PC-3 (cell line): ENCODE data around the gene ANKRD11. TPM values are rescaled to one million over a fixed set of nuclear protein-coding genes. Genes with fewer than 3 reads are reported as not detected.
"Not testable (repeated sequence)": the region's sequence is repeated elsewhere in the genome, so short reads cannot be mapped to it uniquely, and the experiment has no call there.

ENCODE experiments used
- ATAC-seq: fragments of 200-7000 bp; cut with Tn5 transposase; 2 replicates; pipeline ENCODE4 v1.9.1; 2020; ENCODE audit warnings: mild to moderate bottlenecking, moderate library complexity
- BruUV-seq: library from RNA; stranded (reverse); fragments of 400-500 nt; replicated peaks from 2 replicates; lab custom pipeline; 2021; lab: Mats Ljungman, UMichigan
- CTCF ChIA-PET: fragments of 300-600 bp; sonication (Branson Sonifier 250); formaldehyde crosslinking; loops from one replicate; lab custom pipeline; 2022; ENCODE audit warnings: antibody characterized with exemption; lab: Charles Lee
- POLR2A ChIA-PET: fragments of 300-600 bp; sonication (Branson Sonifier 250); formaldehyde crosslinking; loops from one replicate; lab custom pipeline; 2022; ENCODE audit warnings: antibody characterized with exemption; ENCODE audit not compliant: unreplicated experiment; lab: Charles Lee
- DNase-seq: peaks from one replicate; pipeline ENCODE4 v3.0.0-alpha.2; 2015
- H2AFZ ChIP-seq: fragments of 300-600 bp; sonication (generic); 2 replicates; pipeline ENCODE4 v1.6.0; 2016; ENCODE audit warnings: antibody characterized with exemption, low read length
- H3F3A ChIP-seq: fragments of 300-600 bp; sonication (generic); one replicate; pipeline ENCODE4 v1.6.0; 2017; ENCODE audit warnings: antibody characterized with exemption, low read length, control low read depth, mild to moderate bottlenecking; ENCODE audit not compliant: unreplicated experiment
- H3K27ac ChIP-seq: fragments of 300-600 bp; sonication (generic); 2 replicates; pipeline ENCODE4 v1.5.1; 2016; ENCODE audit warnings: mild to moderate bottlenecking, low read length
- H3K27me3 ChIP-seq: fragments of 300-600 bp; sonication (generic); 2 replicates; pipeline ENCODE4 v1.6.1; 2016; ENCODE audit warnings: low read length, mixed read lengths
- H3K36me3 ChIP-seq: fragments of 300-600 bp; sonication (generic); 2 replicates; pipeline ENCODE4 v1.6.1; 2016; ENCODE audit warnings: low read depth, mixed run types, low read length, mixed read lengths
- H3K4me1 ChIP-seq: fragments of 300-600 bp; sonication (generic); 2 replicates; pipeline ENCODE4 v1.5.1; 2016; ENCODE audit warnings: low read length; ENCODE audit not compliant: insufficient read depth
- H3K4me2 ChIP-seq: fragments of 300-600 bp; sonication (generic); 2 replicates; pipeline ENCODE4 v1.6.0; 2016; ENCODE audit warnings: low read length
- H3K4me3 ChIP-seq: fragments of 300-600 bp; sonication (generic); 2 replicates; pipeline ENCODE4 v1.5.1; 2016; ENCODE audit warnings: mild to moderate bottlenecking, low read length, mixed read lengths
- H3K79me2 ChIP-seq: fragments of 300-600 bp; sonication (generic); 2 replicates; pipeline ENCODE4 v1.6.1; 2017; ENCODE audit warnings: low read length, mixed read lengths
- H3K9ac ChIP-seq: fragments of 300-600 bp; sonication (generic); 2 replicates; pipeline ENCODE4 v1.6.0; 2016; ENCODE audit warnings: mild to moderate bottlenecking, low read length
- H3K9me2 ChIP-seq: fragments of 300-600 bp; sonication (generic); replicated peaks from 2 replicates; pipeline ENCODE4 v1.6.1; 2016; ENCODE audit warnings: mixed run types, low read length, mixed read lengths
- H3K9me3 ChIP-seq: fragments of 300-600 bp; sonication (generic); 2 replicates; pipeline ENCODE4 v1.6.1; 2016; ENCODE audit warnings: low read length, mixed read lengths
- H4K20me1 ChIP-seq: fragments of 300-600 bp; sonication (generic); 2 replicates; pipeline ENCODE4 v1.6.1; 2016; ENCODE audit warnings: low read length, mixed read lengths
- EZH2 ChIP-seq: fragments of 300-600 bp; sonication (generic); IDR thresholded peaks from one replicate; pipeline ENCODE4 v1.6.1; 2017; ENCODE audit warnings: antibody characterized with exemption, mild to moderate bottlenecking, low read length; ENCODE audit not compliant: unreplicated experiment
- EZH2phosphoT487 ChIP-seq: fragments of 300-600 bp; sonication (generic); IDR thresholded peaks from 2 replicates; pipeline ENCODE4 v1.6.1; 2018; ENCODE audit warnings: mild to moderate bottlenecking, antibody characterized with exemption, low read length, borderline replicate concordance
- intact Hi-C: fragments of 100-400 bp; cut with micrococcal nuclease; formaldehyde crosslinking; loops from 2 replicates; pipeline ENCODE4 v1.9.0; 2023
- total RNA-seq: library from RNA; depleted of rRNA; stranded (reverse); fragments of >200 nt; gene quantifications from 2 replicates; pipeline ENCODE4 v1.2.3, GENCODE V29; 2014
- TF ChIP-seq, protein P1 (sequence below): fragments of 300-600 bp; sonication (generic); conservative IDR thresholded peaks from 2 replicates; pipeline ENCODE4 v1.5.1; 2017; ENCODE audit warnings: antibody characterized with exemption, low read depth, mild to moderate bottlenecking, low read length

ANKRD11 gene
- total RNA-seq, 1 experiment from 2014 or later, result 65.0 TPM

DNA sequence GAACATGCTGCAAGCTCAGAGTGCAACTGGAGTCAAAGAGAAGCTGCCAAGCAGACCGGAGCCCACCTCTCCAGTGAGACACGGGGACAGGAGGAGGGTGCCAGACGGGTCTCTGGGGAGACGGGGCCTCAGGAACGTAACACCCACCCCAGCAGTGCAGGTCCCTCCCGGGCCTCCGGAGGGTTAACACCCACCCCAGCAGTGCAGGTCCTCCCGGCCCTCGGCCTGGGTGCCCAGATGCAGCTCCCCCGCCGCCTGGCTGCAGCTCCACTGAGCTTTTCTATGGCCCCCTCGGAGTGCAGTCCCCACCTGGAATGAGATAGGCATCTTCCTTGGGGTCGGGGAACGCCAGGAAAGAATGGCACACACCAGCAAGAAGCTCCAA, 182.9 kb downstream of the ANKRD11 start:
- Histone ChIP-seq H3K4me2 (no peak overlapping the region), H4K20me1 (0 out of 2 replicates have a peak, but pooled peaks cover 7% of the 10 kb centered on the region), H3K79me2 (peaks cover 78% of the 10 kb centered on the region), H3K4me1 (0 out of 2 replicates have a peak, but pooled peaks cover 3% of the 10 kb centered on the region), H3F3A (no peaks in the 10 kb centered on the region), H2AFZ (no peak overlapping the region), H3K27me3 (no peaks in the 10 kb centered on the region), H3K9me3 (no peaks in the 10 kb centered on the region), H3K36me3 (peaks cover 25% of the 10 kb centered on the region; the same call in 1 of the 2 replicates), H3K4me3 (no peak overlapping the region), H3K9me2 (no peaks in the 10 kb centered on the region), H3K27ac (no peak overlapping the region), H3K9ac (no peak overlapping the region)
- TF ChIP-seq EZH2 (no peak), EZH2phosphoT487 (no peak)
- TF ChIP-seq, protein P1, sequence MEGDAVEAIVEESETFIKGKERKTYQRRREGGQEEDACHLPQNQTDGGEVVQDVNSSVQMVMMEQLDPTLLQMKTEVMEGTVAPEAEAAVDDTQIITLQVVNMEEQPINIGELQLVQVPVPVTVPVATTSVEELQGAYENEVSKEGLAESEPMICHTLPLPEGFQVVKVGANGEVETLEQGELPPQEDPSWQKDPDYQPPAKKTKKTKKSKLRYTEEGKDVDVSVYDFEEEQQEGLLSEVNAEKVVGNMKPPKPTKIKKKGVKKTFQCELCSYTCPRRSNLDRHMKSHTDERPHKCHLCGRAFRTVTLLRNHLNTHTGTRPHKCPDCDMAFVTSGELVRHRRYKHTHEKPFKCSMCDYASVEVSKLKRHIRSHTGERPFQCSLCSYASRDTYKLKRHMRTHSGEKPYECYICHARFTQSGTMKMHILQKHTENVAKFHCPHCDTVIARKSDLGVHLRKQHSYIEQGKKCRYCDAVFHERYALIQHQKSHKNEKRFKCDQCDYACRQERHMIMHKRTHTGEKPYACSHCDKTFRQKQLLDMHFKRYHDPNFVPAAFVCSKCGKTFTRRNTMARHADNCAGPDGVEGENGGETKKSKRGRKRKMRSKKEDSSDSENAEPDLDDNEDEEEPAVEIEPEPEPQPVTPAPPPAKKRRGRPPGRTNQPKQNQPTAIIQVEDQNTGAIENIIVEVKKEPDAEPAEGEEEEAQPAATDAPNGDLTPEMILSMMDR, result no peak
- ChIA-PET POLR2A (no interaction called here), CTCF (no interaction called here)
- intact Hi-C loops, result no loop called here
- ATAC-seq (no peak), DNase-seq (no peak)
- no TSS peak for BruUV-seq

DNA sequence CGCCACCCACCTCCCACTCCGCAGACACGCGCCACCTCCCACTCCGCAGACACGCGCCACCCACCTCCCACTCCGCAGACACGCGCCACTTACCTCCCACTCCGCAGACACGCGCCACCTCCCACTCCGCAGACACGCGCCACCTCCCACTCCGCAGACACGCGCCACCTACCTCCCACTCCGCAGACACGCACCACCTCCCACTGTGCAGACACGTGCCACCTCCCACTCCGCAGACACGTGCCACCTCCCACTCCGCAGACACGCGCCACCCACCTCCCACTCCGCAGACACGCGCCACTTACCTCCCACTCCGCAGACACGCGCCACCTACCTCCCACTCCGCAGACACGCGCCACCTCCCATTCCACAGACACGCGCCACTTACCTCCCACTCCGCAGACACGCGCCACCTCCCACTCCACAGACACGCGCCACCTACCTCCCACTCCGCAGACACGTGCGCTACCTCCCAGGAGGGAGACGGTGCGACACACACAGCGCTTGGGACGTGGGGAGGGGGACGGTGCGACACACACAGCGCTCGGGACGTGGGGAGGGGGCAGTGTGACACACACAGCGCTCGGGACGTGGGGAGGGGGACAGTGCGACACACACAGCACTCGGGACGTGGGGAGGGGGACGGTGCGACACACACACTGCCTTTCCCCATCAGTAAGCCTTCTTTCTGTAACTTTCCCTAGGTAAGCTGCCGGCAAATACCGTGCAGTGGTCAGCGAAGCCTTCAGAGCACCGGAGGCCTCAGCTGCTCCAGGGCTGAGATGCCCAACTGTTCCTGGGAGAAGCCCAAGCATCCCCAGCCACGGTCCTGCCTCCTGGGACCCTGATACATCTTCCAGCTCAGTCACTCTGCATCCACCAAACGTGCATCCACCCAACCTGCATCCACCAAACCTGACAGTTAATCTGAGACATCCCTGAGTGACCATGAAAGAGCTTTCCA, 183.6 kb downstream of the ANKRD11 start:
- Histone ChIP-seq H3K36me3 (peaks cover 25% of the 10 kb centered on the region; the same call in 1 of the 2 replicates), H3K79me2 (peaks cover 71% of the 10 kb centered on the region)
- ATAC-seq, H4K20me1 ChIP-seq, H3K9me3 ChIP-seq, H3K27ac ChIP-seq, BruUV-seq, H3K4me1 ChIP-seq, CTCF ChIA-PET, intact Hi-C loops, H3K9me2 ChIP-seq, H3K9ac ChIP-seq, H3K4me3 ChIP-seq, H3F3A ChIP-seq, H3K4me2 ChIP-seq, DNase-seq, H2AFZ ChIP-seq, H3K27me3 ChIP-seq, POLR2A ChIA-PET: not testable (repeated sequence)

DNA sequence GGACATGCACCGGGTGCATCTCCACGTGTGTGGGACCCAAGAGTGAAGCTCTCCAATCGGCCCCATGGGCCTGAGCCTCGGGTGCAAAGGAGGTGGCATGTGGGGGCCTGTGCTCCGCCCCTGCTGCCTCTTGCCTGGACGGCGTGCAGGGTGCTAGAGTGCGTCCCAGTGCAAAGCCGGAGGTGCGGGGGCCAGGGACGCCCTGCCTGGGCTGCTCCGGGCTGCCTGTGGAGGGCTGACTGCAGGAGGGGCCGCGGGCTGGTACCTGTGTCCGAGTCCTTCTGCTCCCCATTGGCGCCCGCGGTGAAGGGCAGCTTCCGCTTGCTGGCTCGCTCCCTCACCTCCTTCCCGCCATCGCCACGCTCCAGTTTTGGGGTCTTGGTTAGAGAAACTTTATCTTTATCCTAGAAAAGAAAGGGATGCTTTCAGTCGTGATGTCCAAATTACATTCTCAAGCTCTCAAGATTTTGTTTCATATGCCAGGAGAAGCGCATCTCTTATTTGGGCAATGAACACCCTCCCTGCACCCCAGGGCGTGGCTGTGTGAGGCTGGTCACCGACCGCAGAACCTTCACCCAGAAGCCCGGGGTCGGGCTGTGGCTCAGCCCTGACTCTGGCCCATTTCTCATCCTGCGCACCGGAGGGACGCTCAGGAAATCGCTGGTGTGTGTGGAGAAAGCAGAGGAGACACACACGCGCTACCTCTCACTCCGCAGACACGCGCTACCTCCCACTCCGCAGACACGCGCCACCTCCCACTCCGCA, 185.2 kb downstream of the ANKRD11 start:
- H2AFZ ChIP-seq, result no peak overlapping the region
- ATAC-seq (no peak), DNase-seq (no peak)
- BruUV-seq, result no TSS peak
- peaks cover 16% of the 10 kb centered on the region for H3K36me3 ChIP-seq
- TF ChIP-seq, protein P1, result no peak
- no peak for TF ChIP-seq EZH2
- TF ChIP-seq EZH2phosphoT487, result no peak
- no peak overlapping the region for H3K9ac ChIP-seq
- no peak overlapping the region for H3K4me2 ChIP-seq
- H4K20me1 ChIP-seq, result 0 out of 2 replicates have a peak, but pooled peaks cover 7% of the 10 kb centered on the region
- H3K9me2 ChIP-seq, result no peaks in the 10 kb centered on the region
- peaks cover 68% of the 10 kb centered on the region for H3K79me2 ChIP-seq
- H3K9me3 ChIP-seq, result no peaks in the 10 kb centered on the region
- ChIA-PET CTCF (no interaction called here), POLR2A (no interaction called here)
- no peaks in the 10 kb centered on the region for H3F3A ChIP-seq
- H3K4me3 ChIP-seq, result no peak overlapping the region
- H3K27me3 ChIP-seq, result no peaks in the 10 kb centered on the region
- intact Hi-C loops, result no loop called here
- H3K27ac ChIP-seq, result no peak overlapping the region
- peaks cover 16% of the 10 kb centered on the region for H3K4me1 ChIP-seq
